ENCODE results near the gene BRD1.
"Not testable (repeated sequence)": the region's sequence is repeated elsewhere in the genome, so short reads cannot be mapped to it uniquely, and the experiment has no call there.

The BRD1 gene

GRCh38 chr22:49781886-49782285, 45.8 kb downstream of the BRD1 start:
- DNase-seq, result not testable (repeated sequence)

GRCh38 chr22:49781289-49781782, 46.3 kb downstream of the BRD1 start:
- no peak for DNase-seq

DNA sequence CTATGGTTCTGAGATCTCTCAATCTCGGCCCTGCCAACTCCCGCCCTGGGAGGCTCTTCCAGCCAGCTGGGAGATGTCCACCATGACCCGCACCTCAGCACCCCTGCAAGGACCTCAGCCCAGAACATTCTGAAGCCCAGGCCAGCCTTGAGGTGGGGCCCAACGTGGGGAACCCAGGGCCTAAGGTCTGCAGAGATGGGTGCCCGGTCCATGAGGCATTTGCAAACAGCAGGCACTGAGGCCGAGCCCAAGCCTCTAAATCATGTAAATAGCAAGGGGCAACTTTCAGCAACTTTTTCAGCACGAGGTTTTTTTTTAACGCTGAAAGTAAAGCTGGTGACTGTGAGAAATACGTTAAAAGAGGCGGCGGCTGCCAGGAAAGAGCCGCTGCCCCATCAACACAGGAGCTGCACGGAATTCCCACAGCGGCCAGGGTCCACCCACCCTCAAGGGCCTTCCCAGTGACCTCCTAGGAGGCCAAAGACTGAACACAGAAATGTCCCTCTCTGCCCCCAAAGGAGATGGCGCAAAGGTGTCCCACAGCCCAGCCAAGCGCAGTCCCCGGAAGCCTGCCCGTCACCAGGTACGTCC, 46.9 kb downstream of the BRD1 start:
- no peak for DNase-seq

- no peak for DNase-seq
Observed at GRCh38 chr22:49779853-49780697, 47.6 kb downstream of the BRD1 start.

GRCh38 chr22:49779211-49779610, 48.5 kb downstream of the BRD1 start:
- no peak for DNase-seq

GRCh38 chr22:49777569-49778249, 50.0 kb downstream of the BRD1 start:
- DNase-seq, result no peak

GRCh38 chr22:49776891-49777290, 50.8 kb downstream of the BRD1 start:
- no peak for DNase-seq

GRCh38 chr22:49775867-49776511, 51.7 kb downstream of the BRD1 start:
- no peak for DNase-seq

DNA sequence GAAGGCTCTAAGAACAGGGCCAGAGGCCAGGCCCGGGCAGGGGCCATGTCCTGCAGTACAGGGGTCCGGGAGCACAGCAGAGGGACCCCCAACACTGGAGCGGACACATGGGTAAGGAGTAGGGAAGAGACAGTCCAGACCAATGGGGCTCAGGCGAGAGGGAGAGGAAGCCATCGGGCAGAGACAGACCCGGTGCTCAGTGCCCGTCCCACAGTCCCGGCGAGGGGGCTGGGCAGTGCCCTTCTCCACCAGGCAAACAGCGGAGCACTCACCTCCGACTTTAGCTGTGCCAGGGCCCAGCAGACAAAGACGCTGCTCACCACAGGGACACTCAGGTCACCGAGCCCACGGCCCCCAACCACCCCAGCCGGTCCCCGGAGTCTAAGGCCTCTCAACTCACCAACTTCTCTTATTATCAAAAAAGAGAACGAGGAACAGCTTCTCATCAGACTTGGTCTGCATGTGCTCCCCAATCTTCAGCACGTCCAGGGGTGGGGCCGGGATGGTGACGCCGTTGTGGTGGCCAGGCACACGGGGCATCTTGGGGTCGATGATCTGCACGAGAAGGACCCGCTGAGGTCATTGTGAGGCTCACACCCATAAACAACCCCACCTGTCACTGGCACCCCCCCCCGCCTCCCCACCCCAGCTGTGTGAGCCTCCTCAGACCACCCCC, 52.3 kb downstream of the BRD1 start:
- no peak for DNase-seq

DNA sequence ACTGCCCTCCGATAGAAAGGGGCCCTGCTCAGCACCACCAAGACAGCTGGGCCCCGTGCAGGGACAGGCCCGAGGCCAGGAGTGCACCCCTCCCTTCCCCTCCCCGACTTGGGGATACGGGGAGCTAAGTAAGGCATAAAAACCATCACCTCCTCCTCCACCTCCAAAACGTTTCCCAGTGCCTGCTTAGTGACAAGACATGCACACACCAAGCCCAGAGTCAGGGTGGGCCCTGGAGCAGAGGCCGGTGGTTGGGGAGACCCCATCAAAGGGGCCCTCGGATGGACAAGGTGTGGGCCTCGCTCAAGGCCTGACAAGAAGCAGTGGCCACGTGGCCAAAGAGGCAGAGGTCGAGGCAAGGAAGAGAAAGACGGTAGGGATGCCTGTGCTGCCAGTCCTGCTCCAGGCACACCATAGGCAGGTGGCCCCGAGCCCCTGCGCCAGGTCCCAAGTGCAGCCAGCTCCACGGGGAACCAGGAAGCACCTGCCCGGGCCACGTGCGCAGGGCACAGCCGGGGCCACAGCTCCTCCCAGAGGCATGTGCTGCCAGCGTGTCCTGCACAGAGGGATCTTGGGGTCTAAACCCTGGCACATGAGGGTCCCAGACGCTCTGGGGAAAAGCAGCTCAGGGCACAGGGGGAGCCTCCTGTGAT, 53.0 kb downstream of the BRD1 start:
- no peak for DNase-seq

DNA sequence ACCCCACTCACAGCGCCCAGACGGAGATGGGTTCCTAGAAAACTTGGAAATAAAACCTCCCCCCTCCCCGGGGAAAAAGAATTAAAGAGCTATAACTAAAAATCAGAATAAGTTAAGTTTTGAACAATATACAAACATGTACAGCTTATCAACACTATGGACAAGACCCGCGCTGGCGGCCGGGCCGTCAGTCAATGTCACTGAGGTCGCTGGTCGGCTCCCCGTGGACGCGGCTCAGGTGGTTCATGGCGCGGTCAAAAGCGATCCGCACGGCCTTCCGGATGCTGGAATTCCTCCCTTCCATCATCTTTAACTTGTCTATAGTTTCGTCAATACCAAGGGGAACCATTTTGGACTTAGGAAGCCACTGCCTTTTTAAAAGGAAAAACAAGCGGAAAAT, 53.6 kb downstream of the BRD1 start:
- DNase-seq, result no peak

DNA sequence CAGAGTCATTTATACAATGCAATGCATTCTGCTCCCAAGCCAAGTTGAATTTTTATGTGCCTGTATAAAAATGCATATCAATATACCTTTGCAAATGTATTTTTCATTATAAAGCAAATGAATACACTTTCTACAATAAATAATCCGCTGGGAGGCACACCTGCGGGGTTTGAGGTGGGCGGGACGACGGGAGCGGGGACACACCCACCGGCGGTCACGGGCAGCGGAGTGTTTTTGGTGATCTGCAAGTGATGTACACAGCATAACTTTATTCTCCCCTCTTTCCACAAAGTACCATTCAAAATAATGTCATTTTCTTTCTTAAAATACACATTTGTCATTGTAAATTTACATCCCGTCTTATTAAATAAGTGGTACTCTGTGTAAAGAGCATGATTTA, 54.1 kb downstream of the BRD1 start:
- no peak for DNase-seq

- DNase-seq, result no peak
Observed at GRCh38 chr22:49772692-49773091, 55.0 kb downstream of the BRD1 start.

GRCh38 chr22:49771266-49772065, 56.2 kb downstream of the BRD1 start:
- DNase-seq, result no peak

GRCh38 chr22:49770547-49771265, 57.0 kb downstream of the BRD1 start:
- DNase-seq, result no peak

DNA sequence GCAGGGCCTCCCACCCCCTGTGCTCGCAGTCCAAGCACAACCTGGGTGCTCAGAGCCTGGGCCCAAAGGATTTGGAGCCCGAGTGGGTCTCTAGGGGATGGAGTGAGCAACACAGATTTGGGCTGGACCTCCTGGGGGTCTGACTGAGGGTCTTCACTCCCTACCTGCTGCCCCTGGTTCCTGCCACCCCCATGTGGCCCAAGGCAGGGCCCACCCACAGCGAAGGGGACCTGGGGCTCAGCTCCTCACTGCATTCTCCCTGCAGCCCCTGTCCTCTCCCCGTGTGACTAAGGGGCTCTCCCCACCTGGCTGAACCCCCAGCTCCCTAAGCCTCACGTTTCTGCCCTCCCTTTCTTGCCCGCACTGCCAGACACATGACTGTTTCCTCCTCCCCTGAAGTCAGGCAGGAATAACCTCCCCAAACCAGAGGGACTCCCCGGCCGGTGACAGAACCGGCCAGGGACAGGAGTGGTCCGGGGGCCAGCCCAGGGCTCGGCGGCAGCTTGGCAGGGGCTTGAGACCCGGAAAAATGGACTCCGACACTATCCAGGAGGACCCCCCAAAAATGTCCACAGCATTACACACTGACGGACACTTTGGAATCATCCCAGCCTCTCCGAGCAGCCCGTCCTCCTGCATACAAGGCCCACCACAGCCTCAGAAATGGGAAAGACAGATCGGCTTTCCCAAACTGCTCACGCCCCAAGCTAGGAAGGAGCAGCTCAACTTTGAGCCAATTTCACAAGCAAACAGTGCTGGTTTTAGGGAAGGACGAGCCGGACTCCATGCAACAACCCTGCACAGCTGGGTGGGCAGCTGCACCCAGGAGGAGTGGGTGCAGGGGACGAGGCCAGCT, 57.8 kb downstream of the BRD1 start:
- no peak for DNase-seq

- no peak for DNase-seq
Observed at GRCh38 chr22:49768951-49769690, 58.6 kb downstream of the BRD1 start.

DNA sequence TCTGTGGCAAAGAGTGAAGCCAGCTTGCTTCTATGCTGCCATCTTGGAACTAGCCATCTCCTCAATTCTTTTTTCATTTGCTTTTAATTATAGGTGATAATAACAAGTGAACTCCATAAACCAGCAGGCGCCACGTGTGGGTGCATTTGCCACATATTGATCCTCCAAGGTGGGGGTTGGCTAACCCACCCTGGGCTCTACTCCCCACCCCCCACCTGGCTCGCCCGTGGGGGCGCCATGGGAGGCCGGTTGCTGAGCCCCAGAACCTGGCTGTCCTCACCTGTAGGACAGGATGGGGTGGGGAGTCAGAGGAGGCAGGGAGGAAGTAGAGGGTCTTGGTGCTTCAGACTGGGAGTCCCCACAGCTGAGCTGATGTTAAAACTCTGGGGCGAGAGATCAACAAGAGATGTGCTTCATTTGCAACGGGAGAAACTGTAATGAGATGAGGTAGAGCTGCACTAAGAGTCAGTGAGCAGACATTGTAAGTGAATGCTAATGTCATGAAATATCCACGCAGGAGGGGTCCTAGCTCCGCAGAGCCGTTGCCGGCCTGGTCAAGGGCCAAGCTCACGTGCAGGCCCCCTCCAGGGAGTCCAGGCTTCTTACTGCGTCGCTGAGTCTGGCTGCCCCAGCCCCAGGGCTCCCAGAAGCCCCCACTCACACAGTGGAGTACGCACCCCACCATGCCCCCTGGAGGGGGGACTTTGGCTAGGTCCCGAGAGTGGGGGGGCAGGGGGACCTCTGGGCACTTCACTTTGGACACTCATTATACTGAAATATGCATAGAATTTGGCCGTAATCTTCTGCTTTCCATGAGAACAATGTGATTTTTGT, 59.4 kb downstream of the BRD1 start:
- DNase-seq, result no peak
